HG02610 (cell line): ENCODE results near the gene DGKE.

Experiments used
- ATAC-seq: cut with Tn5 transposase; IDR thresholded peaks from one replicate; pipeline ENCODE4 v1.9.1; 2021; ENCODE audit warnings: mild to moderate bottlenecking, moderate library complexity; ENCODE audit not compliant: unreplicated experiment

The DGKE gene

DNA sequence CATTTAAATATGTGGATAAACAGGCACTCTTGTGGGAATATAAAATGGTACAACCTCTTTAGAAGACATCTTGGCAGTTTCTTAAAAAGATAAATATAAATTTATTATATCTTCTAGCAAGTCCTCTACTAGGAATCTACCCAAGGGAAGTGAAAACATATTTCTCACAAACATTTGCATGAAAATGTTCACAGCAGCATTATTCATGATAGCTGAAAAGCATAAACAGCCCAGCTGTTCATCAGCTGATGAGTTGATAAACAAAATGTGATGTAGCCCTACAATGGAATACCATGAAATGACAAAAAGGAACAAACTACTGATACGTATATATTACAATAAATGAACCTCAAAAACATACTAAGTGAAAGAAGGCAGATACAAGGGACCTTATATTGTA, 12.0 kb downstream of the DGKE start:
- ATAC-seq, result no peak

DNA sequence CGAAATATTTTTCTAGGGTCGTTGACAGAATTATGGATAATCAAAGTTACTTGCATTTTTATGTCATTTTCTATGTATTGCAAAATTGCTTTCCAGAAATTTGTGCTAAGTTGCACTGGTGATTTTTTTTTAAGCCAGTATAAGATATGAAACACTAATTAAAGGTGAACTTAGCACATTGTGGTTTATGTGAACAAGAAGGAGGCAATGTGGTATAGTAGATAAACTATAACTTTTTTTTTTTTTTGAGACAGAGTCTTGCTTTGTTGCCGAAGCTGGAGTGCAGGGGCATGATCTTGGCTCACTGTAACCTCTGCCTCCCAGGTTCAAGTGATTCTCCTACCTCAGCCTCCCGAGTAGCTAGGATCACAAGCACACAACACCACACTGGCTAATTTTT, 13.2 kb downstream of the DGKE start:
- no peak for ATAC-seq

DNA sequence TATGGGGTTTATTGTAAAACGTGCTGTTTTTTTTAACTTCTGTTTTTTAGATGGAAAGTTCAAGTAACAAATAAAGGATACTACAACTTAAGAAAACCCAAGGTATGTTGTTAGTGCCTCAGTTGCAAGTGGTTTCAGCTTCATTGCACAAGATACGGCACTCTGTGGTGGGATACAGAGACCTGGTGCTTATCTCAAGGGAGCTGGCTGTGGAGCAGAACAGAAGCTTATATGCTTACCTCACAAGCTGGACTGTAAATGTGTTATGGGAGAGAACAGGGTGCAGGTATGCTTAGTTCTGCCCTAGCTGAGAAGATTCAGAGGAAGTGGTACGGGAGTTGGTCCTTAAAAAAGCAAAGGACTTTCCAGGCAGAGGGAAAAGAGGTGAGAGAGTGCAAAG, 15.2 kb downstream of the DGKE start:
- no peak for ATAC-seq

DNA sequence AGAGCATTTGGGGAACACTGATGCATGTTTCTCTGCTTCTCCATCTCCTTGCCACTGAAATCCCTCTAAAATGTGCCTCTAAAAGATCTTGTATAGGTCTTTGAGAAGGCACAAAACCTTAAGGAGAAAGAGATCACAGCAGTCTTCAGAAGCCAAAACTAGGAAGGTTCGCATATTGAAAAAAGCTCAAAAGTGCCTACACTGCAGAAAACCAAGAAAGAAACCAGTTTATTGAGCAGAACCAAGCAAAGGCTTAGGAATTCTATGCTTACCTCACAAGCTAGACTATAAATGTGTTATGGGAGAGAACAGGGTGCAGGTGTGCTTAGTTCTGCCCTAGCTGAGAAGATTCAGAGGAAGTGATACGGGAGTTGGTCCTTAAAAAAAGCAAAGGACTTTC, 16.6 kb downstream of the DGKE start:
- no peak for ATAC-seq

DNA sequence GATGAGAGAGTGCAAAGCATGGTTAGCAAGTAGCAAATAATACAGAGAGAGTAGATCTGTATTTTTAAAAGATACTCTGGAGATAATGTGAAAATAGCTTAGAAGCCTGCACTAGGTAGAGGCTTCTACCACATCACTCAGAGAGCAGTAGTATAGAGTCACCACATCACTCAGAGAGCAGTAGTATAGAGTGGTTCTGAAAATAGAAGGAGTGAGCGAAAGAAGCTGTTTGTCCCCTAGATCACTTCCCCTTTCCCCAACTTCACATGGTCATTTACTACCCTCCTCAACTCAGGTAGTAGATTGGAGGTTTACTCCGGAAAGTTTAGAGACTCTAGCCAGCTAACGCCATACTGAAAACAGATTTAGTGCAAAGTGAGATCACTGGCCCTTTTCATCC, 17.1 kb downstream of the DGKE start:
- peak; percentile 39 for ATAC-seq

DNA sequence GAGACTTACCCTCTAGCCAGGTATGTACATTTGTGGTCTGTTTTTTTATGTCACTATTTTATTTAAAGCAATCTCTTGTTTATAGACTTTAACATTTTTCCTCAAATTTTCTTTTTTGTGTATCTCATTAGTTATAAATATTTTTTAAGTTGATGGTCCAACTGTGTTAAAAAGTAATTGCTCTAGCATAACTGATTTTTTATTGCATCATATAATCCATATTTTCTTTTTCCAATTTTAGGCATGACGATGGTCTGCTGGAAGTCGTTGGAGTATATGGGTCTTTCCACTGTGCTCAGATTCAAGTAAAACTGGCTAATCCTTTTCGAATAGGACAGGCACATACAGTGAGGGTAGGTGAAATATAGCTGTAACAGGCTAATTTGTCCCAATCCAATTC, 27.9 kb downstream of the DGKE start:
- no peak for ATAC-seq

DNA sequence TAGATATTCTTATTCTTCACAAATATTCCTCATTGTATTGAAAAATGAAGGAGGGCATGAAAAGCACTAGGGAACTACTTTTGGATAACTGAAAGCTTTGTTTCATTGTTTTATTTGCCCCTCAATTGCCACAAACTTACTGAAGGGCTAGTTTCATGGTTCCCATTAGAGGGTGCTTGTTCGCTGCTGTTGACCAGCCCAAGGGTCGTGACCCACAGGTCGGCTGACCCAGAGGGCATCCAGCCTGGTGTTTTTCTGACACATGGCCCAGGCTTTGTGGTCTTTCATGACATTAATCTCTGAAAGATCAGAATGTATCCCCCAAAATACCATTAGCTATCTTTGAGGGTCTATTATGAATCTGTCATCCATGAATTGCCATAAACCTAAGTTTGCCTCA, 30.0 kb downstream of the DGKE start:
- no peak for ATAC-seq

DNA sequence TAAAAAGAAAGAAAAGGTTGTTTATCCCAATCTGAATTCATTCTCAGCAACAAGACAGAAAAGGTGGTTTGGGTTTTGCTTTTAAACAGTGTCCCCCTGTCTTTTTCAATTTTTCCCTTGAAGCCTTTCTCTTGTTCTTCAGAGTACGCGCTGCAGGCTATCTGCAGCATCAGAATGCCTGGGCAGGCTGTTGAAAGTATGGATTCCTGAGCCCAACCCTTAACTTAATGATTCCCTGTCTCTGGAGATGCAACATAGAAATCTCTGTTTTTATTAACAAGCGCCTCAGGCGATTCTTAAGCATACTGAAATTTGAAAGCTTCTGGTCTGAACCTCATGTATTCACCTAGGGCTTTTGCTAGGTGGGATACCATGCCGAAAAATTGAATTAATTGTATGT, 32.1 kb downstream of the DGKE start:
- ATAC-seq, result no peak

DNA sequence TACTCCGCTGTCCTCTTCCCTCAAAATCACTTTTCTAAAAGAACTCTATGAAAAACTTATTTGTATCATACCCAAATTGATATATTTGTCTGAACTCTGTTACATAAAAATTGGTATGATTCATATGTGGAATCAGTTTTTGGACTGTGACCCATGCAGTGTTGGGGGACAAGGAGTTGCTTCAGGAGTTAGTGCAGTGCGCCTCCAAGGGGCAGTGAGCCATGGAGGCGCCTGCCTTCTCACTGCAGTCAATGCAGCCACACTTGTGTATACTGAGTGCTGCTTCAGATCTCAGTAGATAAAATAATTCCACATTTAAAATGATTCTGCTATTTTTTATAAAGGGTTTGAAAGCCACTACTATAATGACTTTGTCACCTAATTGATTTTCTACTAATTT, 32.5 kb downstream of the DGKE start:
- no peak for ATAC-seq

DNA sequence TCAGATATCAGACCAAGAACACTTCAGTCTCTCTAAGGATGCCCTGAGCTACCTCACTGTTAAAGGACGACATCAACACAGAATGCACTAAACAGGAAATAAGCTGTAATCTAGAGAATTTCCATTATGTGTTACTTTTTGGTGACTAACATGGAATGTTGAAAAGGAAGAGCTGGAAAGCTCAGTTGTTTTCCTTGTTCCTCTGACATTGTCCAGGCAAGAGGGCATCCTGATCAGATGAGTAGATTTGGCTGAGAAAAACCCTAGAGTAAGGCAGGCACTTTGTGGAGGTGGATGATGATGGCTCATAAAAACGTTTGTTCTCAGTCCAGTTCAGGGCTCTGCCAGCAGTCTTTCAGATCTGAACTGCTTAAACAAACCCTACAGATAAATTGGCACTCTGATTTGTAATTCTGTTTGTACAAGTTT, 34.0 kb downstream of the DGKE start:
- no peak for ATAC-seq

DNA sequence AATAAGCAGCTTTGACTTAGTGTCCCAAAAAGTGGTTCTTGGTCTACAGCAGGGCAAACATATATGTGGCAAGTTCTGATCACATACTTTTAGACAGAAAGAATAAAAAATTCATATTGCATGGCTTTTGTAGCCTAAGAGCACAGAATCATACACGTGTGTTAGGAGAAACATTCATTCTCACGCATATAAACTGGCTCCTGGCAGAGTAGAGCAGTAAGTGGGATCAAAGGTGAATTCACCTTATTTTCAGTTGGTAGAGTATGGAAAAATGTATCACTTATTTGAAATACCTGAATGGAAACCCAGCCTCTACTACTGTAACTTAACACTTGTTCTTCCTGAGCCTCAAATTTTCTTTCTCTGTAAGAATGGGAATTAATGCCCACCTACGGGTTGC, 34.8 kb downstream of the DGKE start:
- no peak for ATAC-seq

DNA sequence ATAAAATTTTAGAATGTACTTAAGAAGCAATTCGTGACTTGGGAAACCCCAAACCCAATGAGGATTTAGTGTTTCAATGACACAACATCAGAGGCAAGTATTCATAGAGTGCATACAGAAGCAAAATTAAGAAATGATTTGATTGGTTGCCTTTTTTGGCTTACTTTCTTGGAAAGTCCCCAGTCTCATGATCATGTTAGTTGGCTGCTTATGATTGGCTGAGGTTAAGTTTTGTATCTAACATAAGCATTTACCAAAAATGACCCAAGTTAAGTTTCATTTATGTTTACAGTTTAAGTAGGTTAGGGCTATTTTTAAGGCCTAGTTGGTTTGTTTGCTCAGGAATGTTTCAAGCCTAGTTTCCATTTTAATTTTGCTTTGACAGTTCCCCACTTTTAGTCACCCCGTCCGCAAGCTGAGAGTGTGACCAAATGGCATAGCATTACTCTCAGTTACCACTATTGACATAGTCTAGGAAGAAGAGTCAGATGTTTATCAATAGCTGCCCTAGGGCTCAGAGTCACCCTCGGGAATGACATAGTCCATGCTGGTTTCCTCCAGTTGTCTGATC, 36.2 kb downstream of the DGKE start:
- ATAC-seq, result peak; percentile 71

DNA sequence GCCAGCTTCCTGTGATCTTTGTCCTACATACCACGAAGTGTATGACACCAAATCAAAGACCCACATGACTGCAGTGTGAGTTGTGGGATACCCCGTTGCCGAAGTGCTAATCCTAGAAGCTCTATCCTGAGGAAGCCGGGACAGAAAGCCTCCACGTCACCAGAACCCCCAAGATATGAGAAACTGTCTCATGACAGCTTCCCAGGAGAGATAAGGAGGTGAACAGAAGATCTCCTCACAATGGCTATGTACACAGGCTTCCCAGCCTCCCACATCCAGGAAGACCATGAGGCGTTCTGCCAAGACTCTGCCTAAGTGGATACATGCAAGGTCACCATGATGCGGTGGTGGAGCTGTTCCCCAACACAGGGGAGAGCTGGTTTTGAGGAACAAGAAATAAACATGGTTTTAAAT, 42.8 kb downstream of the DGKE start:
- ATAC-seq, result no peak

DNA sequence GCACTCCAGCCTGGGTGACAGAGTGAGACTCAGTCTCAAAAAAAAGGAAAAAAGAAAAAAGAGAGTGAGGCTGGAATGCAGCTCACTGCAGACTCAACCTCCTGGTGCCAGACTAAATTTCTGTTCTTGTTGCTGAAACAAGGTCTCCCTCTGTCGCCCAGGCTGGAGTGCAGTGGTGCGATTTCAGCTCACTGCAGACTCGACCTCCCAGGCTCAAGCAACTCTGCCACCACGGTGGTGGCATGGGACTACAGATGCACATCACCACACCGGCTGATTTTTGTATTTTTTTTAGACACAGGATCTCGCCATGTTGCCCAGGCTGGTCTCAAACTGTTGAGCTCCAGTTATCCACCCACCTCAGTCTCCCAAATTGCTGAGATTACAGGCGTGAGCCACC, 45.3 kb downstream of the DGKE start:
- no peak for ATAC-seq

DNA sequence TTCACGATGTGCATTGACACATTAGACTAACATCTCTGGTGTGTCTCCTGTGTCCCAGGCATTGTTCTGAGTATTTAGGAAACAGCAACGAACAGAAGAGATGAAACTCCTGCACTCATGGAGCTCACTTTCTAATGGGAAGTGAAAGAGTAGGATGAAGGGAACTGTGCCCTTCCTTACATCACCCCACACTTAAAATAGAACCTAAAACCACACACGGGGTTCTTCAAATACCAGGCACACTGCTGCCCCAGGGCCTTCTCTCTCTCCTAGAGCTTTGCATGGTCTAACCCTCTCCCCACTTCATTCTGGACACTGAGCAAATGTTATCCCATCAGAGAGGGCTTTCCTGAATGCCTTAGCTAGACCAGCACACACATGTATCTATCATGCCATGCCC, 46.2 kb downstream of the DGKE start:
- ATAC-seq, result no peak

DNA sequence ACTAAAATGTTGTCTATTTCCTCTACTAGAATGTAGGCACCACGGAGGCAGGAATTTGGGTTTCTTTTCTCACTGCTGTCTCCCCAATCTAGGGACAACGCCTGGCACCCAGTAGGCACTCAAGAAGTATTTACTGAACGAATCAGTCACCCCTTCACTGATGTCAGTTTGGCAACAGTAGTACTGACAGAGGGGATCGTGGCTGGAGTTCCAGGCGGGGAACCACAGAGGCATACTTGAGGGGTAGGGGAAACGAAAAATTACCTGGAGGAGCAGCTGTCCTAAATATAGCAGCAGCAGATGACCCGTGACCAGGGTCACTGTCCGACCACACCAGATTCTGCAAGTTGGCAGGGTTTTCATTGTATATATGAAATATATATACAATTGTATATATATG, 46.6 kb downstream of the DGKE start:
- no peak for ATAC-seq

DNA sequence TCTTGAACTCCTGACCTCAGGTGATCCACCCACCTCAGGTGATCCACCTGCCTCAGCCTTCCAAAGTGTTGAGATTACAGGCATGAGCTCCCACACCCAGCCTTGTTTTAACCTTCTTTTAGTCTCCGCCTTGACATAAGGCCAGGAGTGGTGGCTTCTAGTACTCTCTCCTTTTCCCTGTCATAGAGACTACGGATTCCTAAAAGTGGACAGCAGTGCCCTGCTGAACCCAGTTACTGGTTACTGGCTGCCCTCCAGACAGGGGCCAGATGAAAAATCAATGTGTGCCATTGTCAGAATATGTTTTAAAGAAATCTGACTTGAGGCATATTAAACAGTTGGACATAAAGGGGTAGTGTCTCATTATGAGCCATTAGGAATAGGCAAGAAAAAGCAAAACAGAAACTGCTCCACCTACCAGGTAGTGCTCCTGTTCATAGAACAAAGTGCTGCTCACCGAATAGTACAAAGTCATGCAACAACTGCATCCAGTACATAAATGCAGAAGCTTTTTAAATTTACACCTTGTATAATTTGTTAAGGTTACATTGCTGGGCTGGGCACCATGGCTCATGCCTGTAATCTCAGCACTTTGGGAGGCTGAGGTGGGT, 47.8 kb downstream of the DGKE start:
- ATAC-seq, result no peak

DNA sequence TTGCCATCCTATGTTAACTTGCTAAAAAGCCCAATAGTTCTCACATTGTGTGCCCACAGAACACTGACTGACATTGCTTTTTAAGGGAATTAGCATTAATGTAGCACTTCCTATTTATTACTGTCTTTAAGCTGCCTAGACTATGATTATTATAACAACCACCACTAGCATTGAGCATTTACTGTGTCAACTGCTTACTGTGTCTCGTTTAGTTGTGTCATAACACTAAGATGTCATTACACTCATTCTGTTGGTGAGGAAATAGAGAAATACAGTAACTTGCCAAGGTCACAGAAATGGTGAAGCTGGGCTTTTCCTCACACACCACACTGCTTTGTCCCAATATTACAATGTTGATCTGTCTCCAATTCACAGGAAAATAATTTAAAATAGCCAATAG, 49.7 kb downstream of the DGKE start:
- no peak for ATAC-seq

DNA sequence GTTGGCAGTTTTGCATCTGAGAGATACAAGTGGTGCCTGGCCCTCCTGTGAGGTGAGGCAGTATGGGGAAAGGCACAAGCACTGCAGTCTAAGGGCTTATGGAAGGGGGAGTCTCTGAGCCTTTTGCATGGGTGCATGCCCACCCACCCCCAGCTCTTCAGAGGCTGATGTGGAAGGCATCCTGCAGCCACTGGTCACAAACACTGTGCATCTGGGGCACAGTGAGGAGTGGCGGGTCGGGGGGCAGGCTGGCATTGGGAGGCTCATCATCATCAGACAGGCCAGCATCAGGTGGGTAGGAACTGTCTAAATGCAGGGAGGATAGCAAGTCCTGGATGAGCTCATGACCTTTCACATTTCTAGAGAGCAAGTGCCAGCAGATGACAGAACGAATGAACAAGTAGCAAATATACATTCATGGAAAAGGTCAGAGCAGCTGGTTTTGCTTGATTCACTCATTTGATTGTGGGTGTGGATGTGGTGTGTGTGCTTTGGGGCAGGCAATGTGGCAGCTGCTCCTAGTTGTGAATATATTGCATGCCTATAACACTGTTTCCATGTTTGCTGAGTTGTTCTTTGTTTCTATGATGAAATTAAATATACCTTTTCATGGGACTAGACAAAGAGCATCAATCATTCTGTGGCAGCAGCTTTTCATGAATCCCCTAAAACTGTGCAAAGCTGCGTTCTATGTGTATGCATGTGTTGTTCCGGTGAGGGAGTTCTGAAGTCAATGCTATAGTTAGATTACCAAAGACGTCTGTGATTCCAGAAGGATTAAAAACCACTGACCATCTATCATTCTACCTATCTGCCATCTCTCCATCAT, 50.7 kb downstream of the DGKE start:
- no peak for ATAC-seq

DNA sequence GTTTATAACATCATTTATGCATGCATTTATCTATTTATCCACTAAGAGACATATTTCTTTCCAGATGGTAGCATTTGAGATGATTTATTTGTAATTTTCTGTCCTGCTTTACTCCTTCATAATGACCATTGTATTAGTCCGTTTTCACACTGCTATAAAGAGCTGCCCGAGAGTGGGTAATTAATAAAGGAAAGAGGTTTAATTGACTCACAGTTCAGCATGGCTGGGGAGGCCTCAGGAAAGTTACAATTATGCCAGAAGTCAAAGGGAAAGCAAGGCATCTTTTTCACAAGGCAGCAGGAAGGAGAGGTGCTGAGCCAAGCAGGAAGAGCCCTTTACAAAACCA, 51.3 kb downstream of the DGKE start:
- no peak for ATAC-seq

DNA sequence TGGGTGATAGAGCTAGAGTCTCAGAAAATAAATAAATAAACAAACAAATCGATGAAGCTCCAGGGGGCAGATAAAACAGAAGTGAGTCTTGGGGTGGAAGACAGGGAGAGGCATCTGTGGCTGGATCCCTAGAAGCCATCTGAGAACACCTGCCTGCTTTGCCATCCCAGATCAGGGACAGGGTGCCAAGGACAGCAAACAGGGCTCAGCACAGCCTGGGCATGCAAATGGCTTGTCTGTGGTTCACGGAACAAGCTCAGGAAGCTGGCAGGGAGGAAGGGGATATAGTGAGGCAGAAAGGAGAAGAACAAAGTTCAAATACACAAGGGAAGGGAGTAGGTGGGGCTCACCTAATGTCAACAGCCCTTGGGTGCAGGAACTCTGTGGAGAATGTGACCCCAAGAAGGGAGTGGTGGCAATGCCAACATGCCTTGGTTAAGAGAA, 52.4 kb downstream of the DGKE start:
- ATAC-seq, result no peak

DNA sequence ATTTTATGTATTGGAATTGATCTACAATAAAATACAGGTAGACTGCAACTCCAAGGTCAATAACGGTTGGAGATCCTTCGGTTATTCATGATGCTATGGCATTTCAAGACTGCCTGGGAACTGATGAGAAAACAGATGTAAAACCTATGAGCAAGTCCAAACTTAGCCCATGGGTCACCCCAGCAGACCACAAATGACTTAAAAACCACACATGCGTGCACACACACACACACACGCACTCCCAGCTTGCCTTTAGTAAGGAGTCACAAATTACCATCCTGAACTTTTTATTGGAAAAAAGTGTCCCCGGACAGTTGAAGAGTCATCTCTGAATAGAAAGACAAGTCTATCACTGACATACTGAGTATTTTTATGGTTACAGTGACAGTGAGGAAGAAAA, 53.2 kb downstream of the DGKE start:
- ATAC-seq, result no peak
